Uterus (tissue), 4 donors: ENCODE data around the gene C9orf72. TPM values are rescaled to one million over a fixed set of nuclear protein-coding genes. Genes with fewer than 3 reads are reported as not detected.

Experiments used
- DNase-seq, 2 donors: peaks; one replicate each; pipeline ENCODE4 v3.0.0-alpha.2; 2019 to 2020
- H3K27ac ChIP-seq, 2 donors: fragments of 200-600 bp; sonication (generic); 1 replicate in 1 of 2; 2 replicates in 1 of 2; pipeline ENCODE4 v1.5.1; 2016 to 2018
- H3K27me3 ChIP-seq, 2 donors: fragments of 200-600 bp; sonication (generic); one replicate each; pipeline ENCODE4 v1.5.1; 2018 to 2019; ENCODE audit warnings: control low read depth in 1 of 2
- H3K36me3 ChIP-seq, 2 donors: fragments of 200-600 bp; sonication (generic); one replicate each; pipeline ENCODE4 v1.5.1; 2019; ENCODE audit warnings: control low read depth in 1 of 2
- H3K4me1 ChIP-seq, 2 donors: fragments of 200-600 bp; sonication (generic); one replicate each; pipeline ENCODE4 v1.5.1; 2018 to 2019; ENCODE audit warnings: control low read depth in 1 of 2
- H3K4me3 ChIP-seq, 2 donors: fragments of 200-600 bp; sonication (generic); 1 replicate in 1 of 2; 2 replicates in 1 of 2; pipeline ENCODE4 v1.5.1; 2018 to 2019; ENCODE audit warnings: mild to moderate bottlenecking in 1 of 2
- H3K9me3 ChIP-seq, 2 donors: fragments of 200-600 bp; sonication (generic); one replicate each; pipeline ENCODE4 v1.5.1; 2019; ENCODE audit warnings: control low read depth in 1 of 2
- POLR2A ChIP-seq, 2 donors: fragments of 450-650 bp; IDR thresholded peaks; one replicate each; pipeline ENCODE4 v1.6.1; 2016; ENCODE audit warnings: antibody characterized with exemption in 2 of 2, mild to moderate bottlenecking in 1 of 2, moderate library complexity in 1 of 2
- intact Hi-C: fragments of 100-400 bp; cut with DNase I; formaldehyde crosslinking; loops from one replicate; pipeline ENCODE4 v1.15.1; 2023; ENCODE audit warnings: low total_unique reads
- total RNA-seq, 4 donors: library from RNA; depleted of rRNA in 3 of 4; stranded (reverse); fragments of >200 nt in 3 of 4; gene quantifications; one replicate each; pipeline versions ENCODE4 v1.1.0 to v1.2.4, GENCODE V29; 2014 to 2023
- TF ChIP-seq, protein P1 (sequence below), 4 experiments: fragments of 200-600 bp in 2 of 4; fragments of 450-650 bp in 2 of 4; sonication (generic) in 2 of 4; IDR thresholded peaks; one replicate each; pipeline ENCODE4 v1.5.1; 2016 to 2019; ENCODE audit warnings: antibody characterized with exemption in 4 of 4, mild to moderate bottlenecking in 2 of 4, moderate library complexity in 1 of 4
- donor health status: DM: yes; HTN: yes; CAD: no.

Gene C9orf72
- total RNA-seq, 4 donors from 2014 or later = 16.1 to 46.2 (median 32.1) TPM

DNA sequence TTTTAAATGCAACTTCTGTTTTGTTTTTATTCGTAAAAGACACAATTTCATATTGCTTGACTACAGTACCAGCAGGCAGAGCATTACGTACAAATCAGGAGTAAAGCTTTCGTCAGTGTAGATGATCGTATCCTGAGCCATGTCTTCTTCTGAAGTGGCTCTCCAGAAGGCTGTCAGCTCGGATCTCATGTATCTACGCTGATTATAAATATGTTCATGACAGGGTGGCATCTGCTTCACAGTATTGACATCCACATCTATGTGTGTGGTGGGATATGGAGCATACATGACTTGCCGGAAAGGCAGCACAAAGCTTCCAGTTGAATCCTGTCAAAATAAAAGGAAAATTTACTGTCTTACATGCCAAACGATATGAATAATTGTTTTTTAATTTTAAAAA, 16.8 kb downstream of the C9orf72 start:
- Histone ChIP-seq H3K27ac (no peak overlapping the region), H3K4me3 (no peak overlapping the region), H3K9me3 (no peaks in the 10 kb centered on the region), H3K36me3 (no peaks in the 10 kb centered on the region), H3K4me1 (no peaks in the 10 kb centered on the region), H3K27me3 (no peaks in the 10 kb centered on the region)
- intact Hi-C loops = no loop called here
- DNase-seq = no peak
- TF ChIP-seq, protein P1, sequence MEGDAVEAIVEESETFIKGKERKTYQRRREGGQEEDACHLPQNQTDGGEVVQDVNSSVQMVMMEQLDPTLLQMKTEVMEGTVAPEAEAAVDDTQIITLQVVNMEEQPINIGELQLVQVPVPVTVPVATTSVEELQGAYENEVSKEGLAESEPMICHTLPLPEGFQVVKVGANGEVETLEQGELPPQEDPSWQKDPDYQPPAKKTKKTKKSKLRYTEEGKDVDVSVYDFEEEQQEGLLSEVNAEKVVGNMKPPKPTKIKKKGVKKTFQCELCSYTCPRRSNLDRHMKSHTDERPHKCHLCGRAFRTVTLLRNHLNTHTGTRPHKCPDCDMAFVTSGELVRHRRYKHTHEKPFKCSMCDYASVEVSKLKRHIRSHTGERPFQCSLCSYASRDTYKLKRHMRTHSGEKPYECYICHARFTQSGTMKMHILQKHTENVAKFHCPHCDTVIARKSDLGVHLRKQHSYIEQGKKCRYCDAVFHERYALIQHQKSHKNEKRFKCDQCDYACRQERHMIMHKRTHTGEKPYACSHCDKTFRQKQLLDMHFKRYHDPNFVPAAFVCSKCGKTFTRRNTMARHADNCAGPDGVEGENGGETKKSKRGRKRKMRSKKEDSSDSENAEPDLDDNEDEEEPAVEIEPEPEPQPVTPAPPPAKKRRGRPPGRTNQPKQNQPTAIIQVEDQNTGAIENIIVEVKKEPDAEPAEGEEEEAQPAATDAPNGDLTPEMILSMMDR (IDR thresholded peaks at IDR 0.05) = no peak
- TF ChIP-seq POLR2A (IDR thresholded peaks at IDR 0.05) = no peak

DNA sequence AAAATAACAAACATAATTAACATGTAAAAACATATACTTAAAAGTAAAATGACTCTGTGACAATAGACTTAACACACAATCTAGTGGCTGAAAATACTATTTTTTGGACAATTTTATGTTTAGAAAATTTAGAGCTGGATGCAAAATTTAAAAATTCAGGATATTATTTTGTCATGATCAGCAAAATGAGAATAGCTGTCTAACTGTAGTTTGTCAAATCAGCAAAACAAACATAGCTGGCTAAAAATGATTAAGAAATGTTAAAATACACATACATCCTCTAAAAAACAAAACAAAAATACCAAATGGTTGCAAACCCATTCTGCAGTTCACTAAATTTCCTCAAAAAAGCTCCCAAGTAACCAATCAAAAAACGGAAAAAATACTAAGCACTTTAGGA, 18.6 kb downstream of the C9orf72 start:
- DNase-seq = no peak
- H3K36me3 ChIP-seq = no peaks in the 10 kb centered on the region
- no peak overlapping the region for H3K27ac ChIP-seq
- no peak for TF ChIP-seq POLR2A (IDR thresholded peaks at IDR 0.05)
- TF ChIP-seq, protein P1 (IDR thresholded peaks at IDR 0.05) = no peak
- H3K9me3 ChIP-seq = no peaks in the 10 kb centered on the region
- intact Hi-C loops = no loop called here
- H3K27me3 ChIP-seq = no peaks in the 10 kb centered on the region
- H3K4me1 ChIP-seq = no peaks in the 10 kb centered on the region
- H3K4me3 ChIP-seq = no peak overlapping the region

DNA sequence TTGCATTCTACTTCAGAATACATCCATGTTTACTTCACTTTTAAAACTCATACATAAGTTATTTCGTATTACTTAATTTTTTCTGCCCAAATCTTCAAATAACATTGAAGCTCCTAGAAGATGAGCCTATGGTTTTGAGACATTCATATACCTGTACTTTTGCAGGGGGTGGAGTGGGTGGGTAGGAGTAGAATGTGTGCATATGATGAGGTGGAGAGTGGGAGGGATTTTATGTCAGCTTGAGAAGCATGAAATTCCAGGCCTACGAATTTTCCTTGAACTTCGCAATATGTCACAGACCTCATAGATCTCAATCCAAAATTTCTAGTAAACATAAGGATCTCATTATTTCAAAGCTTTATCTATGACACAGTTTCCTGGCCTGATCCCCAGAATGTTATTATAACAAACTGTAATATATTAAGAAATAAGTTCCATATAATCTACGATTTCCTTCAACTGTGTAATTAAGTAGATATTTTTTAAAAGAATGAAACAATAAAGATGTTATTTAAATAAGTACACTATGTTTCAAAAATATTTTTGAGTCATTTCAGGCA, 24.0 kb downstream of the C9orf72 start:
- H3K36me3 ChIP-seq = no peaks in the 10 kb centered on the region
- TF ChIP-seq, protein P1 (IDR thresholded peaks at IDR 0.05) = no peak
- no peak for TF ChIP-seq POLR2A (IDR thresholded peaks at IDR 0.05)
- no peaks in the 10 kb centered on the region for H3K27me3 ChIP-seq
- peak overlapping the region in 1 of 2 donors; percentile 52 for H3K27ac ChIP-seq
- H3K4me1 ChIP-seq = no peaks in the 10 kb centered on the region
- DNase-seq = no peak
- H3K9me3 ChIP-seq = no peaks in the 10 kb centered on the region
- no peak overlapping the region for H3K4me3 ChIP-seq
- intact Hi-C loops = loop anchor here (5.0 kb wide), 1 partner anchor 217 kb away; no protein-coding TSS in a partner anchor

DNA sequence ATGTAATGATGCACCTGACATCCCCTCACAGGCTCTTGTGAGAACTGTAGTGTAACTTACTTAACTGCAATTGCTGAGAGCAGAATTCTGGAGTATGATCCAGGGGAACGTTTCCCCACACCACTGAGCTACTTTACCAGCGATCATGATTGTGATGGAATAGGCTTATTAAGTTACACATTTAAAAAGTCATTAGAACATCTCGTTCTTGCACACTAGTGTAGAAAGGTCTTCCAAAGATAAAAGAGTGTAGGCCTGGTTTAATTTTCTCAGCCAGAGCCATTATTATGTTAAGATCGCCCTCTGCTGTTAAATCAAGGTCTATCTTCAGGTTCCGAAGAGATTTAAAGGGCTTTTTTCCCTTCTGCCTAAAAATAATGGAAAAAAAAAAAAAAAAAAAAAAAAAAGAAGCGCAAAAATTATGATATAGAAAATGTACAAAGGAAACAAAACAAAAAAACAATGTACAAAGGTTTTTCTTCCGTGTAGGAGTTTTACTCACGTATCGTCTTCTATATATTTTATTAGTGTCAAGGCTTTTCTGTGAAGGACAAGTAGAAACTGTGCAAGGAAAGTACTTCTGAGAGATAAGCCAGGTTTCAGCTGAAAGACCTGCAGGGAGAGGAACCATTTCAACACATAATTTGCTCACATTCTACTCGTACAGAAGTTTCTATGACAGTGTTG, 25.1 kb downstream of the C9orf72 start:
- H3K27me3 ChIP-seq = no peaks in the 10 kb centered on the region
- H3K9me3 ChIP-seq = no peaks in the 10 kb centered on the region
- no peaks in the 10 kb centered on the region for H3K36me3 ChIP-seq
- no peak overlapping the region for H3K4me3 ChIP-seq
- intact Hi-C loops = loop anchor here (5.0 kb wide), 1 partner anchor 216 kb away; no protein-coding TSS in a partner anchor
- TF ChIP-seq POLR2A (IDR thresholded peaks at IDR 0.05) = no peak
- TF ChIP-seq, protein P1 (IDR thresholded peaks at IDR 0.05) = peak; percentile 51 to 72 (median 62)
- no peaks in the 10 kb centered on the region for H3K4me1 ChIP-seq
- DNase-seq = no peak
- peak overlapping the region in 1 of 2 donors; percentile 52 for H3K27ac ChIP-seq

DNA sequence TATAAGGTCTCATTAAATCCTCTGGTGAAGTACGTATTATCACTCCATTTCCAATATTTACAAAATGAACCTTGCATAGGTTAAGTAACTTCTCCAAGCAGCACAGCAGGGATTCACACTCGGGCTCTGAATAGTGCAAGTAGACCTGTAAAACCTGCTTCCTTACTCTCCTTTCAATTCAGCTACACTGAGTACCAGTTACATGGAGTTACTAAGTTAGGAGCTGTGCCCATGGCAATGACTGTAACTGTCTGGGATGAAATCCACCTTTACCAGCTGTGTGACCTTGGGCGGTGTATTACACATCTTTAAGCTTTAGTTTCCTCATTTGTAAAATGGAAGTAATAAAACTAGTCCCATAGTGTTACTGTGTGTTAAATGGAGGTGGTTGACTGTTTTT, 27.8 kb downstream of the C9orf72 start:
- TF ChIP-seq, protein P1 (IDR thresholded peaks at IDR 0.05) = no peak
- TF ChIP-seq POLR2A (IDR thresholded peaks at IDR 0.05) = no peak
- Histone ChIP-seq H3K36me3 (no peaks in the 10 kb centered on the region), H3K9me3 (no peaks in the 10 kb centered on the region), H3K4me1 (peaks cover 2 to 6% of the 10 kb centered on the region in 2 donors), H3K27ac (no peak overlapping the region), H3K4me3 (no peak overlapping the region), H3K27me3 (no peaks in the 10 kb centered on the region)
- no peak for DNase-seq
- intact Hi-C loops = loop anchor here (5.0 kb wide), 1 partner anchor 213 kb away; no protein-coding TSS in a partner anchor
